Measurements from ENCODE around the gene ELMO1. TPM values are rescaled to one million over a fixed set of nuclear protein-coding genes. Genes with fewer than 3 reads are reported as not detected.

ELMO1 gene
- total RNA-seq, 6 donors from 2014 or later, result 51.4 to 204 (median 73.7) TPM

- no peak for DNase-seq
- Histone ChIP-seq H3K4me1 (peaks cover 0 to 4% (median 0%) of the 10 kb centered on the region in 4 donors), H3K4me3 (no peak overlapping the region), H3K27ac (no peak overlapping the region), H3K36me3 (peaks cover 0 to 4% (median 0%) of the 10 kb centered on the region in 4 donors), H3K27me3 (no peaks in the 10 kb centered on the region), H3K9me3 (peaks cover 8 to 37% (median 28%) of the 10 kb centered on the region in 4 donors)
- no peak for ATAC-seq (ENCODE audit: low FRiP score in 2 of 2)
- WGBS, 2 donors, result 90 to 93% methylated on average over 3 of the region's 3 CpGs
- TF ChIP-seq EP300 (IDR thresholded peaks at IDR 0.05), result no peak
- no peak for TF ChIP-seq CTCF (IDR thresholded peaks at IDR 0.05)
- TF ChIP-seq POLR2AphosphoS5 (IDR thresholded peaks at IDR 0.05), result no peak
- TF ChIP-seq POLR2A (IDR thresholded peaks at IDR 0.05), result no peak
These were observed 506.6 kb downstream of the ELMO1 start for GRCh38 chr7:36942025-36942424.

- TF ChIP-seq CTCF (IDR thresholded peaks at IDR 0.05), result no peak
- no peak for TF ChIP-seq POLR2A (IDR thresholded peaks at IDR 0.05)
- no peak for TF ChIP-seq EP300 (IDR thresholded peaks at IDR 0.05)
- no peak for TF ChIP-seq POLR2AphosphoS5 (IDR thresholded peaks at IDR 0.05)
- no peak overlapping the region for H3K4me3 ChIP-seq
- ATAC-seq (ENCODE audit: low FRiP score in 2 of 2) (no peak), DNase-seq (no peak)
- no peak overlapping the region for H3K27ac ChIP-seq
- H3K27me3 ChIP-seq, result no peaks in the 10 kb centered on the region
- peaks cover 11 to 44% (median 34%) of the 10 kb centered on the region in 4 donors for H3K9me3 ChIP-seq
- peaks cover 0 to 5% (median 0%) of the 10 kb centered on the region in 4 donors for H3K36me3 ChIP-seq
- peaks cover 0 to 4% (median 0%) of the 10 kb centered on the region in 4 donors for H3K4me1 ChIP-seq
- 40 to 58% methylated on average over 1 of the region's 1 CpG for WGBS, 2 donors
These were observed 507.3 kb downstream of the ELMO1 start for GRCh38 chr7:36941359-36941758.

GRCh38 chr7:36939816-36940215 is 508.8 kb downstream of the ELMO1 start:
- H3K36me3 ChIP-seq, result peaks cover 0 to 5% (median 0%) of the 10 kb centered on the region in 4 donors
- 90 to 97% methylated on average over 4 of the region's 4 CpGs for WGBS, 2 donors
- peaks cover 11 to 51% (median 39%) of the 10 kb centered on the region in 4 donors for H3K9me3 ChIP-seq
- no peak overlapping the region for H3K27ac ChIP-seq
- H3K4me1 ChIP-seq, result no peaks in the 10 kb centered on the region
- no peak overlapping the region for H3K4me3 ChIP-seq
- DNase-seq (no peak), ATAC-seq (ENCODE audit: low FRiP score in 2 of 2) (no peak)
- no peaks in the 10 kb centered on the region for H3K27me3 ChIP-seq
- TF ChIP-seq EP300 (IDR thresholded peaks at IDR 0.05), result no peak
- no peak for TF ChIP-seq CTCF (IDR thresholded peaks at IDR 0.05)
- no peak for TF ChIP-seq POLR2AphosphoS5 (IDR thresholded peaks at IDR 0.05)
- no peak for TF ChIP-seq POLR2A (IDR thresholded peaks at IDR 0.05)

GRCh38 chr7:36937754-36938563 is 510.7 kb downstream of the ELMO1 start:
- Histone ChIP-seq H3K4me1 (no peaks in the 10 kb centered on the region), H3K36me3 (peaks cover 0 to 7% (median 0%) of the 10 kb centered on the region in 4 donors), H3K4me3 (no peak overlapping the region), H3K27ac (no peak overlapping the region), H3K9me3 (peaks cover 11 to 51% (median 39%) of the 10 kb centered on the region in 4 donors), H3K27me3 (no peaks in the 10 kb centered on the region)
- DNase-seq, result no peak
- WGBS, 2 donors, result 90 to 96% methylated on average over 2 of the region's 2 CpGs
- no peak for ATAC-seq (ENCODE audit: low FRiP score in 2 of 2)
- TF ChIP-seq EP300 (IDR thresholded peaks at IDR 0.05) (no peak), CTCF (IDR thresholded peaks at IDR 0.05) (no peak), POLR2AphosphoS5 (IDR thresholded peaks at IDR 0.05) (no peak), POLR2A (IDR thresholded peaks at IDR 0.05) (no peak)
